ENCODE results near the gene B4GALNT2. TPM values are rescaled to one million over a fixed set of nuclear protein-coding genes. Genes with fewer than 3 reads are reported as not detected.
A peak's percentile ranks its signal among the peaks of the same experiment; 100 is the strongest.

B4GALNT2 gene
- total and polyA plus RNA-seq, 2 donors (not counting 3 experiments of a cell fraction or from before 2014, with no cell fraction given) = 0.11 TPM; not detected in 1

- POLR2A ChIA-PET = interaction anchor here (1.1 kb wide), 1 partner anchor 21 kb away, joined by 3 read pairs; no protein-coding TSS in a partner anchor
- peaks cover 8% of the 10 kb centered on the region for H3K4me1 ChIP-seq (ENCODE audit: control insufficient read depth, extremely low read depth, insufficient read depth, low read length)
- dilution Hi-C loops (cut with MboI; ENCODE audit: extremely low pct_ligation_motif_present, low sequenced_read_pairs) = no loop called here
- H3K36me3 ChIP-seq (ENCODE audit: control insufficient read depth in 2 of 2, extremely low read depth in 1 of 2, insufficient read depth in 2 of 2, low read length in 2 of 2) = no peaks in the 10 kb centered on the region
- H3K9me3 ChIP-seq (replicated peaks; ENCODE audit: control insufficient read depth, insufficient read depth, low read length) = no peaks in the 10 kb centered on the region
- FAIRE-seq = no peak
- TF ChIP-seq CTCF (IDR thresholded peaks at IDR 0.05; ENCODE audit: extremely low read depth in 1 of 2, insufficient read depth in 1 of 2, low read depth in 1 of 2, low read length in 2 of 2) (no peak), EZH2 (IDR thresholded peaks at IDR 0.05; ENCODE audit: borderline replicate concordance, low read depth, low read length, severe bottlenecking) (no peak), MYC (IDR thresholded peaks at IDR 0.05; ENCODE audit: low read depth, low read length) (no peak), POLR2A (IDR thresholded peaks at IDR 0.05; ENCODE audit: low read depth, low read length) (no peak), GATA2 (IDR thresholded peaks at IDR 0.05; ENCODE audit: insufficient read depth, insufficient read length, low read depth, low read length) (no peak), POLR2AphosphoS5 (IDR thresholded peaks at IDR 0.05; ENCODE audit: insufficient read depth, low read depth, low read length) (no peak), FOS (IDR thresholded peaks at IDR 0.05; ENCODE audit: borderline replicate concordance, insufficient read depth, low read length) (no peak), MAX (IDR thresholded peaks at IDR 0.05; ENCODE audit: insufficient read depth, insufficient read length) (no peak), JUN (IDR thresholded peaks at IDR 0.05; ENCODE audit: borderline replicate concordance, insufficient read depth, insufficient read length, low read depth) (no peak)
- H3K4me3 ChIP-seq (replicated peaks in 1 of 3; ENCODE audit: insufficient read depth in 1 of 3, low read depth in 1 of 3, low read length in 3 of 3) = no peak overlapping the region
- no peak overlapping the region for H3K27ac ChIP-seq (ENCODE audit: insufficient read depth, low read depth, low read length)
- CTCF ChIA-PET = interaction anchor here (0.7 to 15.9 kb wide), 6 partner anchors 10 to 100 kb away, joined by 3 to 212 read pairs (median 10); partner anchors contain the start of genes ABI3, GNGT2 and PHOSPHO1
- H4K20me1 ChIP-seq (replicated peaks; ENCODE audit: control insufficient read depth, extremely low read depth, insufficient read depth, low read length) = no peaks in the 10 kb centered on the region
- DNase-seq (ENCODE audit: low read depth, low spot score) = no peak
- no peak overlapping the region for H3K9ac ChIP-seq (replicated peaks; ENCODE audit: extremely low read depth, insufficient read depth, low read length)
- H3K4me2 ChIP-seq (ENCODE audit: insufficient read depth, low read length) = no peak overlapping the region
- H3K27me3 ChIP-seq (ENCODE audit: control insufficient read depth in 2 of 2, insufficient read depth in 2 of 2, low read length in 2 of 2) = no peaks in the 10 kb centered on the region
- intact Hi-C loops (cut with micrococcal nuclease) = no loop called here
- H2AFZ ChIP-seq (ENCODE audit: low read depth, low read length) = peak overlapping the region; percentile 59
- BruUV-seq (replicated peaks) = no TSS peak
- H3K79me2 ChIP-seq (ENCODE audit: control insufficient read depth, insufficient read depth, low read length) = no peaks in the 10 kb centered on the region
- no peaks in the 10 kb centered on the region for H3K9me1 ChIP-seq (replicated peaks; ENCODE audit: control insufficient read depth, extremely low read depth, insufficient read depth, low read length)
Observed at GRCh38 chr17:49190932-49191331, 58.4 kb downstream of the B4GALNT2 start.

All from endothelial cell of umbilical vein (primary cell).